Vagina (tissue), 2 donors: ENCODE measurements around the gene SPON1. TPM values are rescaled to one million over a fixed set of nuclear protein-coding genes. Genes with fewer than 3 reads are reported as not detected.

Experiments used
- DNase-seq, 2 donors: peaks; one replicate each; pipeline ENCODE4 v3.0.0-alpha.2; 2017; ENCODE audit errors: extremely low spot score in 2 of 2
- H3K27ac ChIP-seq: fragments of 200-600 bp; sonication (generic); one replicate; pipeline ENCODE4 v1.5.1; 2019
- H3K27me3 ChIP-seq: fragments of 200-600 bp; sonication (generic); one replicate; pipeline ENCODE4 v1.5.1; 2019
- H3K36me3 ChIP-seq, 2 donors: fragments of 200-600 bp; sonication (generic); one replicate each; pipeline ENCODE4 v1.5.1; 2017 to 2019
- H3K4me1 ChIP-seq: fragments of 200-600 bp; sonication (generic); one replicate; pipeline ENCODE4 v1.5.1; 2019
- H3K4me3 ChIP-seq, 2 donors: fragments of 200-600 bp; sonication (generic); 1 replicate in 1 of 2; 2 replicates in 1 of 2; pipeline ENCODE4 v1.5.1; 2016 to 2019
- H3K9me3 ChIP-seq: fragments of 200-600 bp; sonication (generic); one replicate; pipeline ENCODE4 v1.5.1; 2019
- POLR2A ChIP-seq, 2 donors: fragments of 450-650 bp; IDR thresholded peaks; one replicate each; pipeline ENCODE4 v1.6.1; 2017; ENCODE audit warnings: antibody characterized with exemption in 2 of 2, mild to moderate bottlenecking in 2 of 2, moderate library complexity in 2 of 2
- POLR2AphosphoS5 ChIP-seq, 2 donors: sonication (generic); formaldehyde crosslinking; IDR thresholded peaks; one replicate each; pipeline ENCODE4 v1.9.0; 2017; ENCODE audit warnings: antibody characterized with exemption in 2 of 2, mild to moderate bottlenecking in 2 of 2, low read depth in 1 of 2; ENCODE audit not compliant: insufficient read depth in 1 of 2
- intact Hi-C: fragments of 100-400 bp; cut with DNase I; formaldehyde crosslinking; loops from one replicate; pipeline ENCODE4 v1.15.1; 2023
- total RNA-seq: library from RNA; depleted of rRNA; stranded (reverse); fragments of >200 nt; gene quantifications from one replicate; pipeline ENCODE4 v1.2.3, GENCODE V29; 2016
- TF ChIP-seq, protein P1 (sequence below), 3 experiments: fragments of 450-650 bp in 2 of 3; fragments of 200-600 bp in 1 of 3; sonication (generic) in 1 of 3; IDR thresholded peaks; one replicate each; pipeline ENCODE4 v1.5.1; 2017 to 2019; ENCODE audit warnings: antibody characterized with exemption in 3 of 3, mild to moderate bottlenecking in 2 of 3, moderate library complexity in 2 of 3

The SPON1 gene
- total RNA-seq, 1 donor from 2014 or later, result 31.7 TPM

DNA sequence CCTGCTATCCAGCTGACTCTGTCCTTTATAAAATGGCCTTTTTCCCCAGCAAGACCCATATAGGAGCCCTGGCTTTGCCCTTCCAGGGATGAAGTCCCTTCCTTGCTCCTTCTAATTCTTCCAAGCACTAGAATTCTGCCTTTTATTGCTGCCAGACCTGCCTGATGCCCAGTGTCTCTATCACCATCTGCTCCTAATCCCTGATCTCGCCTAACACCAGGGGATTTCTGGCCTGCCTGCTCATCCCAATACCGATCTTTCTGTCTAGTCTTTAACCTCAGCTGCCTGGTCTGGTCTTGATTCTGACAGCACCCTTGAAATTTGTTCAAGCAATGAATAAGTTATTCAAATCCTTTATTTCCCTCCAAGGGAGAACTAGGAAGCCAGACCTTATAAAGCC lies 150.2 kb downstream of the SPON1 start:
- intact Hi-C loops, result no loop called here

DNA sequence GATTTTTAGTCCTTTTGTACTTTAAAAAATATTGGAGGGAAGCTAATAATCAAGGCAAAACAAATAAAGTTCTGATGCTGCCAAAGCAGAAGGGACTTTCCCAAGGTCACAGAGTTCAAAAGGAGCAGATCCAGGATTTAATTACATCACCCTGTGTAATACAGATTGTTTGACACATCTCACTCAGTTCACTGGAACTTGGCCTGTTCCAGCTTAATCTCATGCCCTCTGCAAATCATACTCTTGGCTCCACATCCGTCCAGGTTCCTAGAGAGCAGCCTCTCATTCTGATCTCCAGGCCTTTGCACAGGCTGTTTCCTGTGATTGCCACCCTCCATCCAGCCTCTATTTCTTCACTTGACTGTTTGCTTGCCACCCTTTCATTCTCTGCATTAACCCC lies 151.7 kb downstream of the SPON1 start:
- H3K4me1 ChIP-seq, result peaks cover 8% of the 10 kb centered on the region
- H3K27ac ChIP-seq, result no peak overlapping the region
- DNase-seq, result no peak
- no peak overlapping the region for H3K4me3 ChIP-seq
- TF ChIP-seq POLR2A (IDR thresholded peaks at IDR 0.05) (no peak), POLR2AphosphoS5 (IDR thresholded peaks at IDR 0.05; ENCODE audit: insufficient read depth in 1 of 2, low read depth in 1 of 2) (no peak)
- TF ChIP-seq, protein P1, sequence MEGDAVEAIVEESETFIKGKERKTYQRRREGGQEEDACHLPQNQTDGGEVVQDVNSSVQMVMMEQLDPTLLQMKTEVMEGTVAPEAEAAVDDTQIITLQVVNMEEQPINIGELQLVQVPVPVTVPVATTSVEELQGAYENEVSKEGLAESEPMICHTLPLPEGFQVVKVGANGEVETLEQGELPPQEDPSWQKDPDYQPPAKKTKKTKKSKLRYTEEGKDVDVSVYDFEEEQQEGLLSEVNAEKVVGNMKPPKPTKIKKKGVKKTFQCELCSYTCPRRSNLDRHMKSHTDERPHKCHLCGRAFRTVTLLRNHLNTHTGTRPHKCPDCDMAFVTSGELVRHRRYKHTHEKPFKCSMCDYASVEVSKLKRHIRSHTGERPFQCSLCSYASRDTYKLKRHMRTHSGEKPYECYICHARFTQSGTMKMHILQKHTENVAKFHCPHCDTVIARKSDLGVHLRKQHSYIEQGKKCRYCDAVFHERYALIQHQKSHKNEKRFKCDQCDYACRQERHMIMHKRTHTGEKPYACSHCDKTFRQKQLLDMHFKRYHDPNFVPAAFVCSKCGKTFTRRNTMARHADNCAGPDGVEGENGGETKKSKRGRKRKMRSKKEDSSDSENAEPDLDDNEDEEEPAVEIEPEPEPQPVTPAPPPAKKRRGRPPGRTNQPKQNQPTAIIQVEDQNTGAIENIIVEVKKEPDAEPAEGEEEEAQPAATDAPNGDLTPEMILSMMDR (IDR thresholded peaks at IDR 0.05), result no peak
- H3K27me3 ChIP-seq, result no peaks in the 10 kb centered on the region
- intact Hi-C loops, result no loop called here
- no peaks in the 10 kb centered on the region for H3K9me3 ChIP-seq
- no peaks in the 10 kb centered on the region for H3K36me3 ChIP-seq

More for the DNA sequence above, 150.2 kb downstream of the SPON1 start:
- TF ChIP-seq, protein P1 (IDR thresholded peaks at IDR 0.05), result no peak
- TF ChIP-seq POLR2AphosphoS5 (IDR thresholded peaks at IDR 0.05; ENCODE audit: insufficient read depth in 1 of 2, low read depth in 1 of 2) (no peak), POLR2A (IDR thresholded peaks at IDR 0.05) (no peak)
- H3K4me3 ChIP-seq, result no peak overlapping the region
- H3K27ac ChIP-seq, result no peak overlapping the region
- no peaks in the 10 kb centered on the region for H3K9me3 ChIP-seq
- DNase-seq, result no peak
- H3K27me3 ChIP-seq, result no peaks in the 10 kb centered on the region
- H3K4me1 ChIP-seq, result peaks cover 8% of the 10 kb centered on the region
- H3K36me3 ChIP-seq, result no peaks in the 10 kb centered on the region

DNA sequence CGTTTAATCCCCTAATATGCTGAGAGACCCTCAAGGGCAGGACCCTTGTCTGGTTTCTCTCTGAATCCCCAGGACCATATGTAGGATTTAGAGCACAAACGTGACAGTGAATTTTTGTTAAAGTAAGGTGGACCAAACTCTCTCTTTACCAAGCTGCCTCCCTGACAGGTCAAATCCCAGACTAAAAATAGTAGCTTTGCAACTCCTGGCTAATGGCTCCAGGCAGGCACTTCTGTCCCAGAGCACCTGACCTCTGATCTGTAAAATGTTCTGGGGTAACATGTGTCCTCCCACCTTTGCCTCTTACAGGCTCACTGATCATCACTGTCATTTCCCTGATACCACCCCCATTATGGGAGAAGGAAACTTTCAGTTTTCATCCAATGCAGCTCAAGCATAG lies 152.3 kb downstream of the SPON1 start:
- Histone ChIP-seq H3K4me1 (peaks cover 8% of the 10 kb centered on the region), H3K36me3 (no peaks in the 10 kb centered on the region), H3K9me3 (no peaks in the 10 kb centered on the region), H3K27ac (no peak overlapping the region), H3K27me3 (no peaks in the 10 kb centered on the region), H3K4me3 (no peak overlapping the region)
- DNase-seq, result no peak
- intact Hi-C loops, result no loop called here
- TF ChIP-seq, protein P1 (IDR thresholded peaks at IDR 0.05), result no peak
- TF ChIP-seq POLR2AphosphoS5 (IDR thresholded peaks at IDR 0.05; ENCODE audit: insufficient read depth in 1 of 2, low read depth in 1 of 2) (no peak), POLR2A (IDR thresholded peaks at IDR 0.05) (no peak)

DNA sequence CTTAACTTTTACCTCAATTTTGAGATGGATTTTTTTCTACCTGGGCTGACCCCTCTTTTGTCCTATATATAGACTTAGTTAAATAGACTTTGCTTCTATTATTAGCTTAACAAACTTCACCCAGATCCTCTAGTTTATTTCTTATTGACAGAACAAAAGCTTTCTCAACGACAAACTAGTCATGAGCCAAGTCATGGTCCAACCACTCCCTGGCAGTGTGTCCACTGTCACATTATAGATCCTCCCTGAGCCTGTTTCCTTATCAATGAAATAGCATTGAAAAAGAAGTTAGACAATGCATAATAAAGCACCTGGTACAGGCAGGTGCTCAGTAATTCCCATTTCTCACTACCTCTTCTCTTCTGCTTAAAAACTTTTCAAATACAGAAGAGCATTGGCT lies 155.1 kb downstream of the SPON1 start:
- no peaks in the 10 kb centered on the region for H3K36me3 ChIP-seq
- TF ChIP-seq, protein P1 (IDR thresholded peaks at IDR 0.05), result no peak
- TF ChIP-seq POLR2A (IDR thresholded peaks at IDR 0.05) (no peak), POLR2AphosphoS5 (IDR thresholded peaks at IDR 0.05; ENCODE audit: insufficient read depth in 1 of 2, low read depth in 1 of 2) (no peak)
- no peaks in the 10 kb centered on the region for H3K27me3 ChIP-seq
- no peak overlapping the region for H3K4me3 ChIP-seq
- H3K4me1 ChIP-seq, result no peaks in the 10 kb centered on the region
- H3K9me3 ChIP-seq, result no peaks in the 10 kb centered on the region
- intact Hi-C loops, result no loop called here
- H3K27ac ChIP-seq, result no peak overlapping the region
- no peak for DNase-seq

DNA sequence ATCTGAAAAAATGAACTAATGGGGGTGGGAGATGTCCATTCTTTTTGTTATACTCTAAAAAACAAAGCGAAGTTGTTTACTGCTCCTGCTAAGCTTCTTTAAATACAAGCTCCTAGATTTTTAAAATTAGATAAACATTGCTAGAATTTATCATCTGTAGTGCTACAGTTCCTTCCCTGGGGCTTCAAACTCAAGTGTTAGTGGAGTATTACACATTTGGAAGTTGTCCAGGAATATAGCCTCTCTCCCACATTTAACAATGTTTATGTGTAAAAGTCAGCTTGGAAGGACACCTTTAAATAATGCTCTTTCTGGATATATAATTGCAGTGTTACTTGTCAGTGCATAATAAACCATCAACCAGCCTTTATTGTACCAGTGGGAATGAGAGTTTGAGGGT lies 155.5 kb downstream of the SPON1 start:
- Histone ChIP-seq H3K36me3 (no peaks in the 10 kb centered on the region), H3K4me1 (no peaks in the 10 kb centered on the region), H3K27ac (no peak overlapping the region), H3K9me3 (no peaks in the 10 kb centered on the region), H3K27me3 (no peaks in the 10 kb centered on the region), H3K4me3 (no peak overlapping the region)
- TF ChIP-seq POLR2A (IDR thresholded peaks at IDR 0.05), result no peak
- TF ChIP-seq POLR2AphosphoS5 (IDR thresholded peaks at IDR 0.05; ENCODE audit: insufficient read depth in 1 of 2, low read depth in 1 of 2), result no peak
- TF ChIP-seq, protein P1 (IDR thresholded peaks at IDR 0.05), result no peak
- no peak for DNase-seq
- intact Hi-C loops, result no loop called here
